NCI-H82 treated with DMSO at 0.1 percent for 48 hours (cell line): ENCODE results near the gene FRMD4A.
A peak's percentile ranks its signal among the peaks of the same experiment; 100 is the strongest.

Experiments used
- DNase-seq: peaks from one replicate; lab custom pipeline; 2025; ENCODE audit not compliant: unreplicated experiment; lab: John Stamatoyannopoulos, UW

Gene FRMD4A

GRCh38 chr10:14192746-14193145 is 138.0 kb downstream of the FRMD4A start:
- DNase-seq: no peak

- DNase-seq: no peak
These were observed 138.9 kb downstream of the FRMD4A start for GRCh38 chr10:14191871-14192270.

GRCh38 chr10:14191407-14191806 is 139.3 kb downstream of the FRMD4A start:
- DNase-seq: no peak

- no peak for DNase-seq
These were observed 140.0 kb downstream of the FRMD4A start for GRCh38 chr10:14190702-14191101.

GRCh38 chr10:14186245-14186644 is 144.5 kb downstream of the FRMD4A start:
- no peak for DNase-seq

GRCh38 chr10:14185316-14186045 is 145.2 kb downstream of the FRMD4A start:
- DNase-seq: peak; percentile 46

GRCh38 chr10:14184841-14185315 is 145.8 kb downstream of the FRMD4A start:
- no peak for DNase-seq

- DNase-seq: no peak
These were observed 147.9 kb downstream of the FRMD4A start for GRCh38 chr10:14182781-14183180.

GRCh38 chr10:14181567-14181936 is 149.2 kb downstream of the FRMD4A start:
- no peak for DNase-seq

- DNase-seq: no peak
These were observed 149.7 kb downstream of the FRMD4A start for GRCh38 chr10:14180911-14181566.

- no peak for DNase-seq
These were observed 151.5 kb downstream of the FRMD4A start for GRCh38 chr10:14179251-14179650.

GRCh38 chr10:14173706-14174594 is 156.8 kb downstream of the FRMD4A start:
- DNase-seq: peak; percentile 5

- no peak for DNase-seq
These were observed 157.4 kb downstream of the FRMD4A start for GRCh38 chr10:14173391-14173705.

GRCh38 chr10:14172336-14172950 is 158.3 kb downstream of the FRMD4A start:
- DNase-seq: peak; percentile 27

GRCh38 chr10:14171336-14171735 is 159.4 kb downstream of the FRMD4A start:
- DNase-seq: peak; percentile 1

GRCh38 chr10:14163377-14164086 is 167.2 kb downstream of the FRMD4A start:
- no peak for DNase-seq

- DNase-seq: no peak
These were observed 167.9 kb downstream of the FRMD4A start for GRCh38 chr10:14162629-14163344.

GRCh38 chr10:14162061-14162460 is 168.7 kb downstream of the FRMD4A start:
- DNase-seq: no peak

GRCh38 chr10:14160299-14160698 is 170.4 kb downstream of the FRMD4A start:
- no peak for DNase-seq

- no peak for DNase-seq
These were observed 172.1 kb downstream of the FRMD4A start for GRCh38 chr10:14158575-14158974.
